Panc1 (cell line): ENCODE data around the gene ZFP36L2. TPM values are rescaled to one million over a fixed set of nuclear protein-coding genes. Genes with fewer than 3 reads are reported as not detected.

ENCODE experiments used
- ATAC-seq: fragments of 200-7000 bp; cut with Tn5 transposase; 2 replicates; pipeline ENCODE4 v1.9.1; 2020; ENCODE audit warnings: mild to moderate bottlenecking, moderate library complexity
- BruUV-seq: library from RNA; stranded (reverse); fragments of 400-500 nt; replicated peaks from 2 replicates; lab custom pipeline; 2021; lab: Mats Ljungman, UMichigan
- CTCF ChIA-PET: fragments of 300-600 bp; sonication (Branson Sonifier 250); formaldehyde crosslinking; loops from one replicate; lab custom pipeline; 2022; ENCODE audit warnings: antibody characterized with exemption; lab: Charles Lee
- POLR2A ChIA-PET: fragments of 300-600 bp; sonication (Branson Sonifier 250); formaldehyde crosslinking; loops from one replicate; lab custom pipeline; 2022; ENCODE audit warnings: antibody characterized with exemption; lab: Charles Lee
- DNase-seq: peaks from one replicate; pipeline ENCODE4 v3.0.0-alpha.2; 2010; ENCODE audit warnings: low read depth, low spot score
- H3K27ac ChIP-seq: 2 replicates; pipeline ENCODE4 v1.5.1; 2011; ENCODE audit warnings: mild to moderate bottlenecking, low read length, inconsistent platforms
- H3K27me3 ChIP-seq: fragments of 200-500 bp; sonication (Bioruptor generic); 2 replicates; pipeline ENCODE4 v1.6.0; 2014; ENCODE audit warnings: low read length, inconsistent platforms; ENCODE audit not compliant: control insufficient read depth, insufficient read depth
- H3K36me3 ChIP-seq: fragments of 200-500 bp; sonication (Bioruptor generic); 2 replicates; pipeline ENCODE4 v1.5.1; 2014; ENCODE audit warnings: inconsistent platforms, mild to moderate bottlenecking, low read length, moderate library complexity; ENCODE audit not compliant: control insufficient read depth, insufficient read depth
- H3K4me1 ChIP-seq: 2 replicates; pipeline ENCODE4 v1.5.1; 2011; ENCODE audit warnings: inconsistent platforms, mild to moderate bottlenecking, low read length, moderate library complexity; ENCODE audit not compliant: control insufficient read depth, insufficient read depth
- H3K4me3 ChIP-seq, 2 experiments: 2 replicates each; pipeline ENCODE4 v1.5.1; 2011 to 2012; ENCODE audit warnings: low read depth in 2 of 2, low read length in 2 of 2, mild to moderate bottlenecking in 2 of 2, inconsistent platforms in 1 of 2, moderate library complexity in 1 of 2
- H3K9me3 ChIP-seq: fragments of 200-500 bp; sonication (Bioruptor generic); 2 replicates; pipeline ENCODE4 v1.5.1; 2014; ENCODE audit warnings: low read depth, mild to moderate bottlenecking, inconsistent platforms, low read length, moderate library complexity; ENCODE audit not compliant: control insufficient read depth, insufficient read depth
- POLR2AphosphoS5 ChIP-seq: IDR thresholded peaks from 2 replicates; pipeline ENCODE4 v1.6.1; 2012; ENCODE audit warnings: mild to moderate bottlenecking, low read depth, low read length, moderate library complexity
- SIN3A ChIP-seq: IDR thresholded peaks from 2 replicates; pipeline ENCODE4 v1.6.1; 2012; ENCODE audit warnings: low read depth, mild to moderate bottlenecking, low read length, moderate library complexity, borderline replicate concordance; ENCODE audit not compliant: insufficient read depth
- TCF7L2 ChIP-seq: IDR thresholded peaks from 2 replicates; pipeline ENCODE4 v1.6.1; 2011; ENCODE audit warnings: mild to moderate bottlenecking, low read depth, low read length, inconsistent platforms
- in situ Hi-C: cut with HindIII; loops from 2 replicates; pipeline ENCODE4 v1.10.0; 2016; ENCODE audit warnings: low sequenced_read_pairs, low pct_unique_long_range_greater_than_20kb
- intact Hi-C: fragments of 100-400 bp; cut with micrococcal nuclease; formaldehyde crosslinking; loops from one replicate; pipeline ENCODE4 v1.10.0; 2022; ENCODE audit not compliant: unreplicated experiment
- total RNA-seq: library from RNA; stranded (reverse); gene quantifications from one replicate; pipeline ENCODE4 v1.2.1, GENCODE V29; 2021; ENCODE audit not compliant: unreplicated experiment
- TF ChIP-seq, protein P1 (sequence below), 2 experiments: IDR thresholded peaks; 2 replicates each; pipeline ENCODE4 v1.6.1; 2011 to 2012; ENCODE audit warnings: low read depth in 2 of 2, control low read depth in 1 of 2, low read length in 1 of 2, mild to moderate bottlenecking in 1 of 2, moderate library complexity in 1 of 2; ENCODE audit not compliant: insufficient read depth in 1 of 2
- TF ChIP-seq, protein P2 (sequence below): fragments of 450-650 bp; IDR thresholded peaks from 2 replicates; pipeline ENCODE4 v1.5.1; 2017; ENCODE audit warnings: mild to moderate bottlenecking

Gene ZFP36L2
- total RNA-seq, 1 experiment from 2014 or later, result 46.3 TPM

DNA sequence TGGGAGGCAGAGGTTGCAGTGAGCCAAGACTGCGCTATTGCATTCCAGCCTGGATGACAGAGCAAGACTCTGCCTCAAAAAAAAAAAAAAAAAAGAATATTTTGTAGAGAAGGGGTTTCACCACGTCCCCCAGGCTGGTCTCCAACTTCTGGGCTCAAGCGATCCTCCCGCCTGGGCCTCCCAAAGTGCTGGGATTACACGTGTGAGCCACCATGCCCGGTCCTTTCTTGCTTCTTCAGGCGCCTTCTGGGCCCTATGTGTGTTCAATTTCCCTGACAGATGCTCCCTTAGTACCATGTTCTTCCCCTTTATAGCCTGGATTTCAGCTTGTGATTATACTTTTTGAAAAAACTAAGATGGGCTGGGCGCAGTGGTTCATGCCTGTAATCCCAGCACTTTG, 9.8 kb downstream of the ZFP36L2 start:
- Histone ChIP-seq H3K4me1 (peaks cover 33% of the 10 kb centered on the region), H3K27ac (no peak overlapping the region), H3K4me3 (no peak overlapping the region), H3K9me3 (no peaks in the 10 kb centered on the region), H3K36me3 (no peaks in the 10 kb centered on the region), H3K27me3 (no peaks in the 10 kb centered on the region)
- in situ Hi-C loops, result no loop called here
- BruUV-seq, result no TSS peak
- no peak for DNase-seq
- TF ChIP-seq SIN3A (no peak), TCF7L2 (no peak), POLR2AphosphoS5 (no peak)
- TF ChIP-seq, protein P1, sequence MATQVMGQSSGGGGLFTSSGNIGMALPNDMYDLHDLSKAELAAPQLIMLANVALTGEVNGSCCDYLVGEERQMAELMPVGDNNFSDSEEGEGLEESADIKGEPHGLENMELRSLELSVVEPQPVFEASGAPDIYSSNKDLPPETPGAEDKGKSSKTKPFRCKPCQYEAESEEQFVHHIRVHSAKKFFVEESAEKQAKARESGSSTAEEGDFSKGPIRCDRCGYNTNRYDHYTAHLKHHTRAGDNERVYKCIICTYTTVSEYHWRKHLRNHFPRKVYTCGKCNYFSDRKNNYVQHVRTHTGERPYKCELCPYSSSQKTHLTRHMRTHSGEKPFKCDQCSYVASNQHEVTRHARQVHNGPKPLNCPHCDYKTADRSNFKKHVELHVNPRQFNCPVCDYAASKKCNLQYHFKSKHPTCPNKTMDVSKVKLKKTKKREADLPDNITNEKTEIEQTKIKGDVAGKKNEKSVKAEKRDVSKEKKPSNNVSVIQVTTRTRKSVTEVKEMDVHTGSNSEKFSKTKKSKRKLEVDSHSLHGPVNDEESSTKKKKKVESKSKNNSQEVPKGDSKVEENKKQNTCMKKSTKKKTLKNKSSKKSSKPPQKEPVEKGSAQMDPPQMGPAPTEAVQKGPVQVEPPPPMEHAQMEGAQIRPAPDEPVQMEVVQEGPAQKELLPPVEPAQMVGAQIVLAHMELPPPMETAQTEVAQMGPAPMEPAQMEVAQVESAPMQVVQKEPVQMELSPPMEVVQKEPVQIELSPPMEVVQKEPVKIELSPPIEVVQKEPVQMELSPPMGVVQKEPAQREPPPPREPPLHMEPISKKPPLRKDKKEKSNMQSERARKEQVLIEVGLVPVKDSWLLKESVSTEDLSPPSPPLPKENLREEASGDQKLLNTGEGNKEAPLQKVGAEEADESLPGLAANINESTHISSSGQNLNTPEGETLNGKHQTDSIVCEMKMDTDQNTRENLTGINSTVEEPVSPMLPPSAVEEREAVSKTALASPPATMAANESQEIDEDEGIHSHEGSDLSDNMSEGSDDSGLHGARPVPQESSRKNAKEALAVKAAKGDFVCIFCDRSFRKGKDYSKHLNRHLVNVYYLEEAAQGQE (IDR thresholded peaks at IDR 0.05; ENCODE audit: insufficient read depth in 1 of 2, low read depth in 2 of 2, low read length in 1 of 2), result no peak
- TF ChIP-seq, protein P2, sequence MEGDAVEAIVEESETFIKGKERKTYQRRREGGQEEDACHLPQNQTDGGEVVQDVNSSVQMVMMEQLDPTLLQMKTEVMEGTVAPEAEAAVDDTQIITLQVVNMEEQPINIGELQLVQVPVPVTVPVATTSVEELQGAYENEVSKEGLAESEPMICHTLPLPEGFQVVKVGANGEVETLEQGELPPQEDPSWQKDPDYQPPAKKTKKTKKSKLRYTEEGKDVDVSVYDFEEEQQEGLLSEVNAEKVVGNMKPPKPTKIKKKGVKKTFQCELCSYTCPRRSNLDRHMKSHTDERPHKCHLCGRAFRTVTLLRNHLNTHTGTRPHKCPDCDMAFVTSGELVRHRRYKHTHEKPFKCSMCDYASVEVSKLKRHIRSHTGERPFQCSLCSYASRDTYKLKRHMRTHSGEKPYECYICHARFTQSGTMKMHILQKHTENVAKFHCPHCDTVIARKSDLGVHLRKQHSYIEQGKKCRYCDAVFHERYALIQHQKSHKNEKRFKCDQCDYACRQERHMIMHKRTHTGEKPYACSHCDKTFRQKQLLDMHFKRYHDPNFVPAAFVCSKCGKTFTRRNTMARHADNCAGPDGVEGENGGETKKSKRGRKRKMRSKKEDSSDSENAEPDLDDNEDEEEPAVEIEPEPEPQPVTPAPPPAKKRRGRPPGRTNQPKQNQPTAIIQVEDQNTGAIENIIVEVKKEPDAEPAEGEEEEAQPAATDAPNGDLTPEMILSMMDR, result no peak
- ChIA-PET CTCF (no interaction called here), POLR2A (no interaction called here)
- no peak for ATAC-seq
- intact Hi-C loops, result no loop called here

DNA sequence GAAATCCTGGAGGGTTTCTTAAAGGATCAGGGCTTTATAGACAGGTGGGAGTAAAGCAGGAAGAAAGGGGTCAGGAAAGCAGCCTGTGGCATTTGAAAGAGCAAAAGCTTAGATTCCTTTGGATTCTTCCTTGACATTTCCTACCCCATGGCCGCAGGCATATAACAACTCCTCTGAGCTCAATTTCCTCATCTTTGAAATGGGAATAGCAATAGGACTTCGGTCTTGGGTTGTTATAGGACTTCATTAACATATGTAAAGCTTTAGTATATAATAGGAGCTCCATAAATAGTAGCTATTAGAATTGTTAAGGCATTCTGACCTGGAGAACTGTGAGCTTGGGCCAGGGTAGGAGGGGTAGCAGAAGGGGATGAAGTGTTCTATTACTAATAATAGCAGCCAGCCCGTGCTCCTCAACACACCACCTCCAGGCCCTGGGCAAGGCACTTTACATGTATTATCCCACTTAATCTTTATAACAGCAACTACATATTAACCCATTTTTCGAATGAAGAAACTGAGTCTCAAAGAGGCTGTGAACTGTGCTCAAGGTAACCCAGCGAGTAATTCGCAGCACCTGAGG, 10.6 kb downstream of the ZFP36L2 start:
- Histone ChIP-seq H3K36me3 (no peaks in the 10 kb centered on the region), H3K4me3 (no peak overlapping the region), H3K9me3 (no peaks in the 10 kb centered on the region), H3K27ac (no peak overlapping the region), H3K4me1 (peaks cover 24% of the 10 kb centered on the region), H3K27me3 (no peaks in the 10 kb centered on the region)
- in situ Hi-C loops, result no loop called here
- BruUV-seq, result no TSS peak
- TF ChIP-seq, protein P1 (IDR thresholded peaks at IDR 0.05; ENCODE audit: insufficient read depth in 1 of 2, low read depth in 2 of 2, low read length in 1 of 2), result no peak
- TF ChIP-seq TCF7L2, result no peak
- TF ChIP-seq, protein P2, result no peak
- TF ChIP-seq SIN3A, result no peak
- TF ChIP-seq POLR2AphosphoS5, result no peak
- ATAC-seq (no peak), DNase-seq (no peak)
- intact Hi-C loops, result no loop called here
- ChIA-PET CTCF (interaction anchor here (0.6 kb wide), 1 partner anchor 240 kb away, joined by 7 read pairs; no protein-coding TSS in a partner anchor), POLR2A (no interaction called here)
